ENCODE data around the gene TERT.

DNA sequence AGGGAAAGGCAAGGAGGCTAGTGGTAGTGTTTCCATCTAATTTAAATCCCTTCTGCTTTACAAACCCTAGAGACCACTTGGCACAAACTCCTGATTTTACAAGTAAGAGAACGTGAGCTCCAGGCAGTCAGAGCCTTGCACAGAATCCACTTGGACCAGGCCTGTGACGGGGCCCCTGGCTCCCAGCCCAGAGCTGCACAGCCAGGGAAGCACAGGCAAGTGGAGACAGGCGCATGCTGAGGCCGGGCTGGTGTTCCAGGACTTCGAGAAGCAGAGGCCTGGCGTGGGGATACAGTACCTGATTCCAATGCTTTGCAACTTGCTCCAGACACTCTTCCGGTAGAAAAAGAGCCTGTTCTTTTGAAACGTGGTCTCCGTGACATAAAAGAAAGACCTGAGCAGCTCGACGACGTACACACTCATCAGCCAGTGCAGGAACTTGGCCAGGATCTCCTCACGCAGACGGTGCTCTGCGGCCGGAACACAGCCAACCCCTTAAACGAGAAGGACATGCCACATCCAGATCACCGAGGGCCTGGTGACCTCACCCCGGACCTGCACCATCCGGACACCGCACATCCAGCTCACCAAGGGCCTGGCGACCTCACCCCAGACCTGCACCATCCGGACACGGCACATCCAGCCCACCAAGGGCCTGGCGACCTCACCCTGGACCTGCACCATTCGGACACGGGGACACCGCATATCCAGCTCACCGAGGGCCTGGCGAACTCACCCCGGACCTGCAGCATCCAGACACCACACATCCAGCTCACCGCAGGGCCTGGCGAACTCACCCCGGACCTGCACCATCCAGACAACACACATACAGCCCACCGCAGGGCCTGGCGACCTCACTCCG, 12.5 kb downstream of the TERT start:
- TF ChIP-seq, protein P1, sequence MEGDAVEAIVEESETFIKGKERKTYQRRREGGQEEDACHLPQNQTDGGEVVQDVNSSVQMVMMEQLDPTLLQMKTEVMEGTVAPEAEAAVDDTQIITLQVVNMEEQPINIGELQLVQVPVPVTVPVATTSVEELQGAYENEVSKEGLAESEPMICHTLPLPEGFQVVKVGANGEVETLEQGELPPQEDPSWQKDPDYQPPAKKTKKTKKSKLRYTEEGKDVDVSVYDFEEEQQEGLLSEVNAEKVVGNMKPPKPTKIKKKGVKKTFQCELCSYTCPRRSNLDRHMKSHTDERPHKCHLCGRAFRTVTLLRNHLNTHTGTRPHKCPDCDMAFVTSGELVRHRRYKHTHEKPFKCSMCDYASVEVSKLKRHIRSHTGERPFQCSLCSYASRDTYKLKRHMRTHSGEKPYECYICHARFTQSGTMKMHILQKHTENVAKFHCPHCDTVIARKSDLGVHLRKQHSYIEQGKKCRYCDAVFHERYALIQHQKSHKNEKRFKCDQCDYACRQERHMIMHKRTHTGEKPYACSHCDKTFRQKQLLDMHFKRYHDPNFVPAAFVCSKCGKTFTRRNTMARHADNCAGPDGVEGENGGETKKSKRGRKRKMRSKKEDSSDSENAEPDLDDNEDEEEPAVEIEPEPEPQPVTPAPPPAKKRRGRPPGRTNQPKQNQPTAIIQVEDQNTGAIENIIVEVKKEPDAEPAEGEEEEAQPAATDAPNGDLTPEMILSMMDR (IDR thresholded peaks at IDR 0.05), result no peak
- TF ChIP-seq POLR2A (IDR thresholded peaks at IDR 0.05), result no peak

All from prostate gland (tissue), 2 donors.